ENCODE measurements around the gene SLC10A7. TPM values are rescaled to one million over a fixed set of nuclear protein-coding genes. Genes with fewer than 3 reads are reported as not detected.

Gene SLC10A7
- total RNA-seq, 1 donor from 2014 or later, result 10.7 TPM

- no peaks in the 10 kb centered on the region for H3K36me3 Mint-ChIP-seq (ENCODE audit: low read depth)
- H3K27ac Mint-ChIP-seq (ENCODE audit: unreplicated experiment), result no peak overlapping the region
- no peak overlapping the region for H3K4me3 Mint-ChIP-seq
- no peaks in the 10 kb centered on the region for H3K27me3 Mint-ChIP-seq (ENCODE audit: low read depth)
- no peaks in the 10 kb centered on the region for H3K9me3 Mint-ChIP-seq
- H3K4me1 Mint-ChIP-seq, result no peaks in the 10 kb centered on the region
- no peak for DNase-seq (ENCODE audit: low read depth, low spot score)
- TF ChIP-seq CTCF (conservative IDR thresholded peaks at IDR 0.05), result no peak
Measured at GRCh38 chr4:146222313-146222712, 299.4 kb downstream of the SLC10A7 start.

- H3K4me3 Mint-ChIP-seq, result no peak within 1 kb of the TSS
- no peaks in the 10 kb centered on the region for H3K36me3 Mint-ChIP-seq (ENCODE audit: low read depth)
- DNase-seq (ENCODE audit: low read depth, low spot score), result no peak
- TF ChIP-seq CTCF (conservative IDR thresholded peaks at IDR 0.05), result no peak
- H3K9me3 Mint-ChIP-seq, result no peaks in the 10 kb centered on the region
- no peaks in the 10 kb centered on the region for H3K4me1 Mint-ChIP-seq
- no peaks in the 10 kb centered on the region for H3K27me3 Mint-ChIP-seq (ENCODE audit: low read depth)
- H3K27ac Mint-ChIP-seq (ENCODE audit: unreplicated experiment), result no peak within 1 kb of the TSS
Measured at GRCh38 chr4:146214238-146214637, 307.5 kb downstream of the SLC10A7 start, which contains the start of gene REELD1. Gene REELD1 (plus strand): TSS chr4:146214538. CDS start chr4:146216953, 2,415 bp downstream.

- H3K27ac Mint-ChIP-seq (ENCODE audit: unreplicated experiment), result no peak overlapping the region
- H3K27me3 Mint-ChIP-seq (ENCODE audit: low read depth), result no peaks in the 10 kb centered on the region
- H3K36me3 Mint-ChIP-seq (ENCODE audit: low read depth), result no peaks in the 10 kb centered on the region
- no peak overlapping the region for H3K4me3 Mint-ChIP-seq
- no peak for TF ChIP-seq CTCF (conservative IDR thresholded peaks at IDR 0.05)
- H3K9me3 Mint-ChIP-seq, result no peaks in the 10 kb centered on the region
- no peaks in the 10 kb centered on the region for H3K4me1 Mint-ChIP-seq
- no peak for DNase-seq (ENCODE audit: low read depth, low spot score)
Measured at GRCh38 chr4:146212781-146213180, 309.0 kb downstream of the SLC10A7 start.

GRCh38 chr4:146211440-146211839, 310.3 kb downstream of the SLC10A7 start:
- H3K36me3 Mint-ChIP-seq (ENCODE audit: low read depth), result no peaks in the 10 kb centered on the region
- H3K4me1 Mint-ChIP-seq, result no peaks in the 10 kb centered on the region
- no peaks in the 10 kb centered on the region for H3K9me3 Mint-ChIP-seq
- no peak for TF ChIP-seq CTCF (conservative IDR thresholded peaks at IDR 0.05)
- H3K27ac Mint-ChIP-seq (ENCODE audit: unreplicated experiment), result no peak overlapping the region
- H3K4me3 Mint-ChIP-seq, result no peak overlapping the region
- no peak for DNase-seq (ENCODE audit: low read depth, low spot score)
- H3K27me3 Mint-ChIP-seq (ENCODE audit: low read depth), result no peaks in the 10 kb centered on the region

- no peak for DNase-seq (ENCODE audit: low read depth, low spot score)
- Mint-ChIP-seq H3K9me3 (no peaks in the 10 kb centered on the region), H3K27ac (ENCODE audit: unreplicated experiment) (no peak overlapping the region), H3K36me3 (ENCODE audit: low read depth) (no peaks in the 10 kb centered on the region), H3K27me3 (ENCODE audit: low read depth) (no peaks in the 10 kb centered on the region), H3K4me1 (no peaks in the 10 kb centered on the region), H3K4me3 (no peak overlapping the region)
- TF ChIP-seq CTCF (conservative IDR thresholded peaks at IDR 0.05), result no peak
Measured at GRCh38 chr4:146210890-146211289, 310.9 kb downstream of the SLC10A7 start.

- Mint-ChIP-seq H3K27ac (ENCODE audit: unreplicated experiment) (no peak overlapping the region), H3K9me3 (peaks cover 2% of the 10 kb centered on the region), H3K4me1 (no peaks in the 10 kb centered on the region), H3K27me3 (ENCODE audit: low read depth) (no peaks in the 10 kb centered on the region), H3K36me3 (ENCODE audit: low read depth) (peaks cover 7% of the 10 kb centered on the region), H3K4me3 (no peak overlapping the region)
- no peak for TF ChIP-seq CTCF (conservative IDR thresholded peaks at IDR 0.05)
- no peak for DNase-seq (ENCODE audit: low read depth, low spot score)
Measured at GRCh38 chr4:146207410-146207809, 314.3 kb downstream of the SLC10A7 start.

All from neural crest cell (in vitro differentiated cells).